ENCODE measurements around the gene RNF175.

GRCh38 chr4:153766758-153767157, 6.9 kb upstream of the RNF175 start:
- TF ChIP-seq POLR2AphosphoS5 (IDR thresholded peaks at IDR 0.05; ENCODE audit: borderline replicate concordance, low read depth, low read length) (no peak), EZH2 (IDR thresholded peaks at IDR 0.05) (no peak)

Data from SK-N-MC (cell line).